ENCODE measurements around the gene TMEM178B.

DNA sequence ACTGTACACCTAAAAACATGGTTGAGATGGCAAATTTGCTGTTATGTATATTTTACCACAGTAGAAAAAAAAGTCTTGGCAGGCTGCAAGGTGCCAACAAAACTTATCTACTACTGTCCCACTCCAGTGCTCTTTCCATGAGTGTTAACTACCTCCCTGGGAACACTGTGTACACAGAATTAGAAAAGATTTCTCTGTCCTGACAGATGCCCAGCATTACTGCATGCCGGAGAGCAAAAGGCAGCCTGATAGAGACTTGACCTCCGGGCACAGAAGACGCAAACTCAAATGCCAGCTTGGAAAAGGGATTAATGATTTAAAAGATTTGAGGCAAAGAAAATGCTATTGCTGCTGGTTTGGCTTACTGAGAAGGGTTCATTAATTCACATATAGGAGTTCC, 228.8 kb downstream of the TMEM178B start:
- no peak for TF ChIP-seq CTCF (IDR thresholded peaks at IDR 0.05)
- TF ChIP-seq POLR2A (IDR thresholded peaks at IDR 0.05; ENCODE audit: low read depth), result no peak
- TF ChIP-seq POLR2AphosphoS5 (IDR thresholded peaks at IDR 0.05), result no peak
- TF ChIP-seq EP300 (IDR thresholded peaks at IDR 0.05), result no peak

All from esophagus muscularis mucosa (tissue), 4 donors.